Stimulated activated CD8-positive, alpha-beta memory T cell treated with anti-CD3 and anti-CD28 coated beads, Interleukin-7, amount 100 ng/mL, for 1 hour (primary cell): ENCODE measurements around the gene COL28A1.
"Not testable (repeated sequence)": the region's sequence is repeated elsewhere in the genome, so short reads cannot be mapped to it uniquely, and the experiment has no call there.

Experiments used
- DNase-seq, 2 donors: peaks; one replicate each; pipeline ENCODE4 v3.0.0-alpha.2; 2020; ENCODE audit warnings: low read depth in 2 of 2

The COL28A1 gene

DNA sequence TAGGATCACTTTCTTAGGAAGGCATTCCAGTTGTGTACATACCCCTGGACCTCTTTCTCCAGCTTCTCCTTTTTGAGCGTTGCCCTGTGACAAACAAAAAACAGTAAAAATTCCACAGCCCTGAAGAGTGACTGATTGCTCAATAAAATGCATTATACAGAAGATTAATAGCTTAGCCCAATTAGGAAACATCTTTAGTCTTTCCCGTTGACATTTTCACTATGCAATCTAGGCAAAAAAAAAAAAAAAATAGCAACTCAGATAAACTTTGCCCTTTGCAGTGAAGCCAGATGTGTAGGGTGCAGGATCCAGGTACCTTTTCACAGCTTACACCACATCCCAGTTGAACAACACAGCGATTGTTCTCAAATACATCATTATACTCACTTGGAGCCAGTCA, 17.9 kb downstream of the COL28A1 start:
- DNase-seq, result no peak

DNA sequence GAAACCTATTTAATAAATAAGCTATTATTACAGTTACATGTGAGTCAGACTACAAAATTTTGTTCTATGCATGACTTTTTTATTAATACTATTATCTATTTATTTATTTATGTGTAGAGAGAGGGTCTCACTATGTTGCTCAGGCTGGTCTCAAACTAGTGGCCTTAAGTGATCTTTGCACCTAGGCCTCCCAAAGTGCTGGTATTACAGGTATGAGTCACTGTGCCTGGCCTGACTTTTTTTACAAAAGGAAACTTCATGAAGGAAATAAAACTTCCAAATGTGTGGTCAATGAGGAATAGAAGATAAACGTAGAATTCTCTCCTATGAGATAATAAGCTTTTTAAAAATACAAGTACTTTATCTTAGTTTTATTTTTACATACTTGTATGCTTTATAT, 19.0 kb downstream of the COL28A1 start:
- DNase-seq, result no peak

- no peak for DNase-seq
Observed at GRCh38 chr7:7516156-7516555, 19.5 kb downstream of the COL28A1 start.

DNA sequence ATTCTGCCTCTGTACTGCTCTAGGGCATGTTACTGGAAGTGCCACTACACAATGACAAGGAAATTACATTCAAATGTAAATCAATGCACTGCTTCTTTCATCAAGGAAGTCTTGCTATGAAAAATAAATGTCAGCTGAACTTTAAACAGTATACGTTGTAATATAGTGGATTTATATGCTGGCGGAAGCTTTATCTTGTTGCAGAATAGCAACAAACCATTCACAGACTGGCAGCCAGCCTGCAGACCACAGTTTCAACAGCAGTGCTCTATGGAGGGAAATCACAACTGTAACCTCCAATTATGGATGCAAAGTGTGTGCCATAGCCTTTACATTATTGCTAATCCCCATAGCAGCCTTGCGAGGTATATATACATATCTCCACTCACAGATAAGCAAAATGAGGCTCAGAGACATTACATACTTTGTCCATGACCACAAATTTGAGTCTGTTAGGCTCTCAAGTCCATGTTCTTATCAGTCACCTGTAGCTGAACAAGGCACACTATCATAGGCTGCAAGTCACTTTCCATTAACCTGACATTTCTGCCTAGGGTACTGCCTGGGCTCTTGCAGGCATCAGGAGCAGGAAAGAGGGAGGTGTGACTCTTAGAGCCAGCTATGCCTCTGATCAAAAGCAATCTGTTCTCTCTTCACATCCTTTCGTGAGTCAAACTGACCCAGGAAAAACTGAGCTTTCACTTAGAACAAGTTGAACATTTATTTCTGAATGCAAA, 22.6 kb downstream of the COL28A1 start:
- DNase-seq, result no peak

DNA sequence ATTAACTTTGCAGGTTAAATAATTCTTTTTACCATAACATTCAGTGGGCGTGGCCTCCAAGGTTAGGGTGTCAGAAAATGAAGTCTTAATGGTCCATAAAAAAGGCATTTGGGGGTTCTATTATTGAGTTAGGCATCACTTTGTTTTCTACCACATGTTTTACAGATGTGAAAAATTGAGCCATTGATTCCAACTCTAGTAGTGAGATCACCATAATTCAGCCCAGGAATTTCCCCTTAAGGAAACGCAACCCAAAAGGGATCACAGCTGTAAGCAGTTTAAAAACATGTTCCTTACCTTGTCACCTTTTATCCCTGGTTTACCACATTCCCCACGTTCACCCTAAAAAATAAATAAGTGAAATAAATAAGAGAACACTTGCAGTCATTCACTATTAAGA, 24.9 kb downstream of the COL28A1 start:
- DNase-seq, result no peak

GRCh38 chr7:7505915-7506314, 29.8 kb downstream of the COL28A1 start:
- DNase-seq, result no peak

DNA sequence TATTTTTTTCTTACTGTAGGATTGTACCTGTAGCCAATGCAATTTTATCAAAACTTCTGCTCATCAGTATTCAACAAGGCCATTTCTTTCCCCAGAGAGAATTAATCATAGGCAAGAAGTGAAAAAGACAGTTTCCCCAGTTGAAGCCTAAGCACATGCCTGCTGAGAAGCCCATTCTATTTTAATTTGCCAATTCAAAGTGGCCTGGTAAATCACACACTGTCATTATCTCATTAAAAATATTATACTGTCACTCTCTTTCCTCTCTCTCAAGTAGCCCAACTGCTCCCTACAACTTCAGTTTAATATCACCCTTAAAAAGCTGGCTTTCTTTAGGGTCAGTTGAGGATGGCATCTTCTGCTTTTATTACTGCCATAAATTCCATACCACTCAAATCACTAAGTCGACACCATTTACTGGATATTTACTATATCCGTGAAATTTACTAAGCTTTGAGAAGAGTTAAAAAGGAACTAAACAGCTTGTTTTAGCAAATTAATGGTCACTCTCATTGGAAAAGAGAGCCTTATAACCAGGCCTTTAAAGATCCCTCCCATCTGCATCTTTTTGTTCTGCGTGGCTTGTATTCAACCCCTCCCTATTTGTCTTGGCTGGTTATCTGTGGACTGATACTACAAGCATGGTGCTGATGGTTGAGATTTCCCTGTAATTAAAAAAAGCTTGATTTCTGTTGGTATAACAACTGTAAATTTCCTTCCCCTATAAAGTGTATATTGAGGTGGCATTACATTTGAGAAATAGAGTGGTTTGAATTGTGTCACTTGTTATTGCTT, 30.6 kb downstream of the COL28A1 start:
- DNase-seq, result no peak

GRCh38 chr7:7499892-7500291, 35.8 kb downstream of the COL28A1 start:
- no peak for DNase-seq

GRCh38 chr7:7498856-7499255, 36.8 kb downstream of the COL28A1 start:
- no peak for DNase-seq

- DNase-seq, result no peak
Observed at GRCh38 chr7:7496311-7496710, 39.4 kb downstream of the COL28A1 start.

DNA sequence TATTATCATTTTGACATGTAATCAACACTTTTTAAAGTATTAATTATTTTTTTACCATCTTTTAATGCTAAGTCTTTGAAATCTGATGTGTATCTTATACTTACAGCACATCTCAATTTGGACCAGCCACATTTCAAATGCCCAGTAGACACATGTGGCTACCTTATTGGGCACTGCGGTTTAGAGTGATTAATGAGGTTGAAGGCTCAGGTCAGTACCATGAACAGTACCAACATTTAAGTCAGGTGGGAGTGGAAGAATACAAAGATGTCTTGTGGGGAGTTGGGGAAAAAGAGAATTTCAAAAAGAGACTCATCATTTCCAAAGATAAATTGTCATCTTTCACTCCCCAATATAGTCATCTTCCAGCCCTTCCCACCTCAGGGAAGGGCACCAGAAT, 40.5 kb downstream of the COL28A1 start:
- no peak for DNase-seq

DNA sequence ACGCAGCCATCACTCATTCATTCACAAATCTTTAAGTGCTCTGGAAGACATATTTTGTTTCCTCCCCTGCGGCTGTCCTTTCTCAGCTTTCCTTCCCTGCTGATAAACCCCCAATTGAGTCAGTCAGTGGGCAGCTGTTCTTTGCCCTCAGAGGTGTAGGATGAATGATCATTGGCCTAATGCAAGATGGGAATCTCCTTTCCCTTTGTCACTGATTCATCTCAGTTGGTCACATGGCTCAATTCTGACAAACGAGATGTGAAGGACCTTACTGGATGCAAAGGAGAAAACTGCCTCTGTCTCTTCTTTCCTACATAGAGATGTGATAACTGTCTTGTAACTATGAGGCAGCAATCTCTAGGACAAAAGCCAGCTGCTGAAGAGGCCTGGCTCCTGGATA, 44.6 kb downstream of the COL28A1 start:
- no peak for DNase-seq

GRCh38 chr7:7490003-7490402, 45.7 kb downstream of the COL28A1 start:
- DNase-seq, result no peak

DNA sequence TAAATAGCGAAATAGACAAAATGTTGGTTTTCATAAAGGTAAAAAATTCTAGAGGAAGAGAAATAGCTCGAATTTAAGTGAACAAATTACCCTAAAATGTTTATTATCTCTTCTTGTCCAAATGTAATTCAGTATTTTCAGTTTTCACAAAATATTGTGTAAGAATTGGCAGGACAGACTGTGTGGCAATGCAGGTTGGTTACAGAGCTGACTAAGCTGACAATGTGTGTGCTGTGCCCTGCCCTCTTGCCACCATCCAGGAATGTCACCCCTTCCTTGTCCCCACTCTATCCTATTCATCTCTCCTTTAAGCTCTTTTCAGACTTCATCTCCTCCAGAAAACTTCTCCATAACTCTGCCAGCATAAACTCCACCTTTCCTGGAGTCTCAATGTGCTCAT, 46.1 kb downstream of the COL28A1 start:
- no peak for DNase-seq

DNA sequence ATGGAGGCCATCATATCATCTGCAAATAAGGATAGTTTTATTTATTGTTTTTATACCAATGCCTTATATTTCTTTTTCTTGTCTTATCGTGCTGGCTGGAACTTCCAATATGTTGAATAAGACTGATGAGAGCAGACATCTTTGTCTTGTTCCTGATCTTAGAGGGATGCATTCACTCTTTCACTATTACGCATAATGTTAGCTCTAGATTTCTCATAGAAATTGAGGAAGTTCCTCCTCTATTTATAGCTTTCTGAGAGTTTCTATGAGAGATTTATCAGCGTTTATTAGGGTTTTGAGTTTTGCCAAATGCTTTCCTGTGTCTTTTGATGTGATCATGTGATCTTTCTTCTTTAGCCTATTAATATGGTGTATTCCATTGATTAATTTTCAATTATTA, 49.3 kb downstream of the COL28A1 start:
- no peak for DNase-seq

DNA sequence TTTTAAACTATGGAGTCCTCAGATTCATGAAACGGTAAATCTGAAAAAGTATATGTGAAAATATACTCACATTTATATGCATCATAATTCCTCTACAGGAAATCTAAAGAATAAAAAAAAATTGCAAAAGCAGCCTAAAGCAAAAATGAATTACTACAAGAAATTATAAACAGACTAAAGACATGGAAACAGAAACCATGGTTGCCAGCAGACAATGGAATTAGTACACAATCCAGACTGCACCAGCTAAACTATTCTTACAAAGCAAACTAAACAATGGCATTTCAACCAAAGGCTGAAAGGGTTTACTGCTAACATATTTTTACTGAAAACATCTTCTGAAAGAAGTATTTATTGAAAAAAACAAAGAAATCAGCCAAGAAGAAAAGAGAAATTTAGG, 51.6 kb downstream of the COL28A1 start:
- DNase-seq, result no peak

GRCh38 chr7:7481802-7482201, 53.9 kb downstream of the COL28A1 start:
- DNase-seq, result no peak

GRCh38 chr7:7479275-7479805, 56.3 kb downstream of the COL28A1 start:
- no peak for DNase-seq

DNA sequence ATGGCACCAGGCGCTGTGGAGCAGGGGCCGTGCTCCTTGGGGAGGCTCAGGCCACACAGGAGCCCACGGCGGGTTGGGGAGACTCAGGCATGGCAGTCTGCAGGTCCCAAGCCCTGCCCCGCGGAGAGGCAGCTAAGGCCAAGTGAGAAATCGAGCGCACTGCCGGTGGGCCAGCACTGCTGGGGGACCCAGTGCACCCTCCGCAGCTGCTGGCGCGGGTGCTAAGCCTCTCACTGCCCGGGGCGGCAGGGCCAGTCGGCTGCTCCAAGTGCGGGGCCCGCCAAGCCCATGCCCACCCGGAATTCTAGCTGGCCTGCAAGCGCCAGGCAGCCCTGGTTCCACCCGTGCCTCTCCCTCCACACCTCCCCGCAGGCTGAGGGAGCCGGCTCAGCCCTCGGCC, 57.1 kb downstream of the COL28A1 start:
- DNase-seq, result no peak

DNA sequence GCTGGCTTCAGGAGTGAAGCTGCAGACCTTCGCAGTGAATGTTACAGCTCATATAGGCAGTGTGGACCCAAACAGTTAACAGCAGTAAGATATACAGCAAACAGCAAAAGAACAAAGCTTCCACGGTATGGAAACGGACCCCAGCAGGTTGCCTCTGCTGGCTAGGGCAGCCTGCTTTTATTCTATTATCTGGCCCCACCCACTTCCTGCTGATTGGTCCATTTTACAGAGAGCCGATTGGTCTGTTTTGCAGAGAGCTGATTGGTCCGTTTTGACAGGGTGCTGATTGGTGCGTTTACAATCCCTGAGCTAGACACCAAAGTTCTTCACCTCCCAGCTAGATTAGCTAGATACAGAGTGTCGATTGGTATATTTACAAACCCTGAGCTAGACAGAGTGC, 58.0 kb downstream of the COL28A1 start:
- DNase-seq, result not testable (repeated sequence)

DNA sequence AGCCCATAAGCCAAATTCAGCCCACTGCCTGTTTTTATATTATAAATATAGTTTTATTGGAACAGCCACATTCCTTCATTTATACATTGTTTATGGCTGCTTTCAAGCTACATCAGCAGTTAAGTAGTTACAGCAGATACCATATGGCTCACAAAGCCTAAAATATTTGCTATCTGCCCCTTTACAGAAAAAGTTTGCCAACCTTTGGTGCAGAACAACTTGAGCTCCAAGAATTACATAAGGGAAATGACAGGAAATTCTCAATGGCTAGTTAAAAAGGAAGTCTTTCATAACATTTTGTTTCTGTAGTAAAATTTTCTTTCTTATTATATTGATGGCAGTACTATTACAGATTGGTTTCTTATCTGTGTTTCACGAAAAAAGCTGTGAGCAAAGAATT, 59.3 kb downstream of the COL28A1 start:
- DNase-seq, result no peak

DNA sequence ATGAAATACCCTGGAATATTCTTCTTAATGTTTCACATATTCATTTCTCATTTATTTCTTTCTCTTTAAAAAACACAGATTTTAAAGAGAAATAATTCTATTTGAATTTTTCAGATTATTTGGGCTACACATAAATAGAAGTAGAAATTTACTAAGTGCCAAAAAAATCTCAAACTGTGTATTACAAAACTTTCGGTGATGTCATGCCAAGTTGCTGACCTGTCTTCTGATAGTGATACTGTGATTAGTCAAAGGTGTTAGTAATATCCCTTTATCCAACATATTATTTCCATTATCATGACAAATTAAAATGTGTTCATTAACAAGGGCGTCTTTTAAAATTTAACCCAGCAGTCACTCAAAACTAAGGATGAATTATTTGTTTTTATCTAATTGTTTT, 60.1 kb downstream of the COL28A1 start:
- no peak for DNase-seq

GRCh38 chr7:7474436-7474835, 61.2 kb downstream of the COL28A1 start:
- no peak for DNase-seq
